22Rv1 (cell line): ENCODE data around the gene PALLD.

Source experiments
- ZFX ChIP-seq: fragments of 450-650 bp; IDR thresholded peaks from 2 replicates; pipeline ENCODE4 v1.6.1; 2017; ENCODE audit warnings: antibody characterized with exemption, borderline replicate concordance
- TF ChIP-seq, protein P1 (sequence below): fragments of 450-650 bp; IDR thresholded peaks from 2 replicates; pipeline ENCODE4 v1.5.1; 2017; ENCODE audit warnings: mild to moderate bottlenecking

DNA sequence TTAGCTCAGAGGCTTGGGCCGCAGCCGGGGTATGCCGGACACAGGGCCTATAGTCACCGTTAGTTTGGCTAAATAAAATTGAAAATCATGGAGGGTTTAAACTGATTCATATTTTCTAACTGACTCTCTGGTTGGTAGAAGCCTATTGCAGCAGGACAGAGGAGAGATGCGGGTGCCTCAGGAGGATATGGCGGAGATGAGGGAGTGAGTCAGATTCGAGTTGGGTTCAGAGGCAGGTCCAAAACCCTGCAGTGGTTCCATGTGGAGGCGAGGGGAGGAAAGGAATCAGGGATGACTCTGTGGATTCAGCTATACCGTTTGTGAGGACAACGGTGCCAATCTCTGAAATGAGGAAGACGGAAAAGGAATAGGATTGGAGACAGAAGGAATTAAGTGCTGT, 176.6 kb downstream of the PALLD start:
- TF ChIP-seq, protein P1, sequence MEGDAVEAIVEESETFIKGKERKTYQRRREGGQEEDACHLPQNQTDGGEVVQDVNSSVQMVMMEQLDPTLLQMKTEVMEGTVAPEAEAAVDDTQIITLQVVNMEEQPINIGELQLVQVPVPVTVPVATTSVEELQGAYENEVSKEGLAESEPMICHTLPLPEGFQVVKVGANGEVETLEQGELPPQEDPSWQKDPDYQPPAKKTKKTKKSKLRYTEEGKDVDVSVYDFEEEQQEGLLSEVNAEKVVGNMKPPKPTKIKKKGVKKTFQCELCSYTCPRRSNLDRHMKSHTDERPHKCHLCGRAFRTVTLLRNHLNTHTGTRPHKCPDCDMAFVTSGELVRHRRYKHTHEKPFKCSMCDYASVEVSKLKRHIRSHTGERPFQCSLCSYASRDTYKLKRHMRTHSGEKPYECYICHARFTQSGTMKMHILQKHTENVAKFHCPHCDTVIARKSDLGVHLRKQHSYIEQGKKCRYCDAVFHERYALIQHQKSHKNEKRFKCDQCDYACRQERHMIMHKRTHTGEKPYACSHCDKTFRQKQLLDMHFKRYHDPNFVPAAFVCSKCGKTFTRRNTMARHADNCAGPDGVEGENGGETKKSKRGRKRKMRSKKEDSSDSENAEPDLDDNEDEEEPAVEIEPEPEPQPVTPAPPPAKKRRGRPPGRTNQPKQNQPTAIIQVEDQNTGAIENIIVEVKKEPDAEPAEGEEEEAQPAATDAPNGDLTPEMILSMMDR = no peak
- TF ChIP-seq ZFX = no peak
